ENCODE measurements around the gene BRIP1. TPM values are rescaled to one million over a fixed set of nuclear protein-coding genes. Genes with fewer than 3 reads are reported as not detected.
A peak's percentile ranks its signal among the peaks of the same experiment; 100 is the strongest.
"Not testable (repeated sequence)": the region's sequence is repeated elsewhere in the genome, so short reads cannot be mapped to it uniquely, and the experiment has no call there.

The BRIP1 gene
- total RNA-seq, 1 donor from 2014 or later: 6.4 TPM

DNA sequence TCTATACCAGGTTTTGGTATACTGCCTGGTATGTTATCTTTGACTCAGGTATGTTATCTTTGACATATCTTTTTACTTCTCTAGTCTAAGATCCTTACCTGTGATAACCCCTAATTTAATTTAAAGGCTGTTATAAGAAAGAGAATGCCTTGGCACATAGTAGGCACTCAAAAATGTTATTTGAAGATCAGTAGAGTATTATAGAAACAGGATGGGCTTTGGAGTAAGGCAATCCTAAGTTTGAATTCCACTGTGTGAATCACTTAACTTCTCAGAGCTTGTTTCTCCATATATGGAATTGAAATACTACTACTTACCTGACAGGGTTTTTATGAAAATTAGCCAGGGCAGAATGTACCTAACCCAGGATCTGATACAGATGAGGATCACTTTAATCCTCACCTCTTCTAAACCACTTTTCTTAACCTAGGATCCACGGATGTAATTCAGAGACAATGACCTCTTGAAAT is 1.2 kb downstream of the BRIP1 start:
- H3K27me3 Mint-ChIP-seq (ENCODE audit: low read depth, unreplicated experiment): no peaks in the 10 kb centered on the region
- FAIRE-seq (no peak), DNase-seq (ENCODE audit: low read depth) (peak; percentile 30)
- peak overlapping the region; percentile 91 for H3K27ac ChIP-seq (ENCODE audit: low read depth, low read length)
- H3K9me3 Mint-ChIP-seq (ENCODE audit: unreplicated experiment): no peaks in the 10 kb centered on the region
- peaks cover 19% of the 10 kb centered on the region for H3K4me1 Mint-ChIP-seq (ENCODE audit: low read depth, unreplicated experiment)
- no peaks in the 10 kb centered on the region for H4K20me1 ChIP-seq (ENCODE audit: insufficient read depth, low read length)
- no peaks in the 10 kb centered on the region for H3K36me3 Mint-ChIP-seq (ENCODE audit: low read depth, unreplicated experiment)
- H3K4me3 ChIP-seq (ENCODE audit: insufficient read depth, low read depth, low read length): peak overlapping the region; percentile 97
- H2AFZ ChIP-seq (ENCODE audit: low read depth, low read length): peak overlapping the region; percentile 61
- peak overlapping the region; percentile 94 for H3K9ac ChIP-seq (ENCODE audit: low read length)
- no peak for TF ChIP-seq EZH2 (IDR thresholded peaks at IDR 0.05; ENCODE audit: insufficient read depth, low read length)
- TF ChIP-seq, protein P1, sequence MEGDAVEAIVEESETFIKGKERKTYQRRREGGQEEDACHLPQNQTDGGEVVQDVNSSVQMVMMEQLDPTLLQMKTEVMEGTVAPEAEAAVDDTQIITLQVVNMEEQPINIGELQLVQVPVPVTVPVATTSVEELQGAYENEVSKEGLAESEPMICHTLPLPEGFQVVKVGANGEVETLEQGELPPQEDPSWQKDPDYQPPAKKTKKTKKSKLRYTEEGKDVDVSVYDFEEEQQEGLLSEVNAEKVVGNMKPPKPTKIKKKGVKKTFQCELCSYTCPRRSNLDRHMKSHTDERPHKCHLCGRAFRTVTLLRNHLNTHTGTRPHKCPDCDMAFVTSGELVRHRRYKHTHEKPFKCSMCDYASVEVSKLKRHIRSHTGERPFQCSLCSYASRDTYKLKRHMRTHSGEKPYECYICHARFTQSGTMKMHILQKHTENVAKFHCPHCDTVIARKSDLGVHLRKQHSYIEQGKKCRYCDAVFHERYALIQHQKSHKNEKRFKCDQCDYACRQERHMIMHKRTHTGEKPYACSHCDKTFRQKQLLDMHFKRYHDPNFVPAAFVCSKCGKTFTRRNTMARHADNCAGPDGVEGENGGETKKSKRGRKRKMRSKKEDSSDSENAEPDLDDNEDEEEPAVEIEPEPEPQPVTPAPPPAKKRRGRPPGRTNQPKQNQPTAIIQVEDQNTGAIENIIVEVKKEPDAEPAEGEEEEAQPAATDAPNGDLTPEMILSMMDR (IDR thresholded peaks at IDR 0.05; ENCODE audit: insufficient read depth, low read depth, low read length): no peak
- H3K27ac Mint-ChIP-seq (ENCODE audit: unreplicated experiment): no peak overlapping the region
- H3K4me3 Mint-ChIP-seq (ENCODE audit: unreplicated experiment): peak overlapping the region; percentile 97
- no peaks in the 10 kb centered on the region for H3K27me3 ChIP-seq (ENCODE audit: insufficient read depth, low read length)
- H3K79me2 ChIP-seq (ENCODE audit: insufficient read depth, low read length): peaks cover 53% of the 10 kb centered on the region
- H3K4me1 ChIP-seq (ENCODE audit: insufficient read depth, low read length): peaks cover 11% of the 10 kb centered on the region
- H3K9me3 ChIP-seq (ENCODE audit: insufficient read depth, low read depth, low read length): no peaks in the 10 kb centered on the region
- peak overlapping the region; percentile 96 for H3K4me2 ChIP-seq (ENCODE audit: low read length)
- H3K36me3 ChIP-seq (ENCODE audit: insufficient read depth, low read length): peaks cover 5% of the 10 kb centered on the region

DNA sequence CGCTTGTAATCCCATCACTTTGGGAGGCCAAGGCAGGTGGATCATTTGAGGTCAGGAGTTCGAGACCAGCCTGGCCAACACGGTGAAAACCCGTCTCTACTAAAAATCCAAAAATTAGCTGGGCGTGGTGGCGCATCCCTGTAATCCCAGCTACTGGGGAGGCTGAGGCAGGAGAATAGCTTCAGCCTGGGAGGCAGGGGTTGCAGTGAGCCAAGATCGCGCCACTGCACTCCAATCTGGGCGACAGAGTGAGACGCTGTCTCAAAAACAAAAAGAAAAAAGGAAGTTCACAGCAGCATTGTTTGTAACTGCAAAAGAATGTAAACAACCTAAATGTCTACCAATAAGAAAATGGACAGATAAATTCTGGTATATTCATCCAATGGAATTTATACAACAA is 2.9 kb downstream of the BRIP1 start:
- H2AFZ ChIP-seq (ENCODE audit: low read depth, low read length); H3K36me3 Mint-ChIP-seq (ENCODE audit: low read depth, unreplicated experiment); FAIRE-seq; H3K27ac ChIP-seq (ENCODE audit: low read depth, low read length); H3K9me3 Mint-ChIP-seq (ENCODE audit: unreplicated experiment); H3K4me3 Mint-ChIP-seq (ENCODE audit: unreplicated experiment); H3K9me3 ChIP-seq (ENCODE audit: insufficient read depth, low read depth, low read length); H3K27me3 ChIP-seq (ENCODE audit: insufficient read depth, low read length); H3K27ac Mint-ChIP-seq (ENCODE audit: unreplicated experiment); H4K20me1 ChIP-seq (ENCODE audit: insufficient read depth, low read length); H3K9ac ChIP-seq (ENCODE audit: low read length); DNase-seq (ENCODE audit: low read depth); H3K4me3 ChIP-seq (ENCODE audit: insufficient read depth, low read depth, low read length); H3K27me3 Mint-ChIP-seq (ENCODE audit: low read depth, unreplicated experiment): not testable (repeated sequence)
- Histone ChIP-seq H3K36me3 (ENCODE audit: insufficient read depth, low read length) (peaks cover 15% of the 10 kb centered on the region), H3K4me1 (ENCODE audit: insufficient read depth, low read length) (peaks cover 11% of the 10 kb centered on the region), H3K79me2 (ENCODE audit: insufficient read depth, low read length) (peaks cover 65% of the 10 kb centered on the region), H3K4me2 (ENCODE audit: low read length) (peak overlapping the region; percentile 7)
- peaks cover 19% of the 10 kb centered on the region for H3K4me1 Mint-ChIP-seq (ENCODE audit: low read depth, unreplicated experiment)

DNA sequence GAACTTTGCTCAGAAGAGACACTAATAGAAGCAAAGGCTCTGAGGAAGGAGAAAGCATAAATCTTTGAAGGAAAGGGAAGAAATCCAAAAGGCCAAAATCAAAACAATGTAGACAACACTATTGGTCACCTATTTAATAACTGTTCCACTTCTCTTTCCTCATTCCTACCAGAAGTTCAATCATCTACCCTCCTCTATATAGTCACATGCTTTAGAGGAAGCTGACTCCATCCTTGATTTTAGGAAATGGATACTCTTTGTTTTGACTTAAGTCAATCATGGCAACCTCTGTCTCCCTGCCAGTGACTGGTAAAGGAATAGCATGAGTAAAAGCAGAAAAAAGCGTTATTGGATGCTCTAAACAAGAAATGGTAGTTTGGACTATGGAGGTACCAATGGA is 7.3 kb downstream of the BRIP1 start:
- Histone ChIP-seq H3K4me1 (ENCODE audit: insufficient read depth, low read length) (no peaks in the 10 kb centered on the region), H3K27ac (ENCODE audit: low read depth, low read length) (no peak overlapping the region), H3K4me3 (ENCODE audit: insufficient read depth, low read depth, low read length) (no peak overlapping the region), H3K36me3 (ENCODE audit: insufficient read depth, low read length) (peaks cover 20% of the 10 kb centered on the region), H3K4me2 (ENCODE audit: low read length) (no peak overlapping the region), H2AFZ (ENCODE audit: low read depth, low read length) (no peak overlapping the region), H3K27me3 (ENCODE audit: insufficient read depth, low read length) (no peaks in the 10 kb centered on the region), H3K79me2 (ENCODE audit: insufficient read depth, low read length) (peaks cover 80% of the 10 kb centered on the region), H4K20me1 (ENCODE audit: insufficient read depth, low read length) (no peaks in the 10 kb centered on the region), H3K9ac (ENCODE audit: low read length) (no peak overlapping the region), H3K9me3 (ENCODE audit: insufficient read depth, low read depth, low read length) (no peaks in the 10 kb centered on the region)
- Mint-ChIP-seq H3K27ac (ENCODE audit: unreplicated experiment) (no peak overlapping the region), H3K4me3 (ENCODE audit: unreplicated experiment) (no peak overlapping the region), H3K36me3 (ENCODE audit: low read depth, unreplicated experiment) (no peaks in the 10 kb centered on the region), H3K4me1 (ENCODE audit: low read depth, unreplicated experiment) (peaks cover 3% of the 10 kb centered on the region), H3K9me3 (ENCODE audit: unreplicated experiment) (no peaks in the 10 kb centered on the region), H3K27me3 (ENCODE audit: low read depth, unreplicated experiment) (no peaks in the 10 kb centered on the region)
- DNase-seq (ENCODE audit: low read depth) (no peak), FAIRE-seq (no peak)
- no peak for TF ChIP-seq EZH2 (IDR thresholded peaks at IDR 0.05; ENCODE audit: insufficient read depth, low read length)
- TF ChIP-seq, protein P1 (IDR thresholded peaks at IDR 0.05; ENCODE audit: insufficient read depth, low read depth, low read length): no peak
